WTC11 (cell line): ENCODE measurements around the gene FOXO1. TPM values are rescaled to one million over a fixed set of nuclear protein-coding genes. Genes with fewer than 3 reads are reported as not detected.

Experiments used
- ATAC-seq: fragments of 200-7000 bp; cut with Tn5 transposase; 2 replicates; pipeline ENCODE4 v1.10.0; 2021; ENCODE audit warnings: mild to moderate bottlenecking, moderate library complexity
- CTCF ChIA-PET: fragments of 300-600 bp; sonication (Branson Sonifier 250); formaldehyde crosslinking; loops from one replicate; lab custom pipeline; 2021; ENCODE audit warnings: antibody characterized with exemption; lab: Charles Lee
- POLR2A ChIA-PET: fragments of 350-600 bp; sonication (Branson Sonifier 250); formaldehyde crosslinking; loops from one replicate; lab custom pipeline; 2021; ENCODE audit warnings: antibody characterized with exemption; lab: Charles Lee
- DNase-seq: peaks from one replicate; pipeline ENCODE4 v3.0.0; 2021; ENCODE audit warnings: low spot score
- H3K27ac Mint-ChIP-seq: 2 replicates; pipeline ENCODE4 v1.8.0; 2021; ENCODE audit warnings: mixed read lengths
- H3K27me3 Mint-ChIP-seq: 2 replicates; pipeline ENCODE4 v1.8.0; 2021; ENCODE audit warnings: low read depth, mild to moderate bottlenecking, moderate library complexity, mixed read lengths
- H3K36me3 Mint-ChIP-seq: 2 replicates; pipeline ENCODE4 v1.8.0; 2021; ENCODE audit warnings: mixed read lengths
- H3K4me1 Mint-ChIP-seq: 2 replicates; pipeline ENCODE4 v1.8.0; 2022; ENCODE audit warnings: mixed read lengths
- H3K4me3 Mint-ChIP-seq: 2 replicates; pipeline ENCODE4 v1.8.0; 2021; ENCODE audit warnings: mild to moderate bottlenecking, moderate library complexity, mixed read lengths
- H3K9me3 Mint-ChIP-seq: 2 replicates; pipeline ENCODE4 v1.8.0; 2021; ENCODE audit warnings: mixed read lengths
- ATF1 ChIP-seq: sonication (generic); formaldehyde crosslinking; IDR thresholded peaks from 2 replicates; pipeline ENCODE4 v1.8.1; 2023; ENCODE audit warnings: mild to moderate bottlenecking, moderate library complexity, missing genetic modification reagents
- ETV6 ChIP-seq: sonication (generic); formaldehyde crosslinking; IDR thresholded peaks from 2 replicates; pipeline ENCODE4 v1.8.1; 2022; ENCODE audit warnings: mild to moderate bottlenecking, missing genetic modification reagents
- FOXJ3 ChIP-seq: sonication (generic); formaldehyde crosslinking; IDR thresholded peaks from 2 replicates; pipeline ENCODE4 v1.9.0; 2021; ENCODE audit warnings: missing genetic modification reagents, mild to moderate bottlenecking, borderline replicate concordance
- GABPB1 ChIP-seq: sonication (generic); formaldehyde crosslinking; IDR thresholded peaks from 2 replicates; pipeline ENCODE4 v1.8.1; 2023; ENCODE audit warnings: mild to moderate bottlenecking, missing genetic modification reagents
- GRHL2 ChIP-seq: fragments of 250-450 bp; sonication (Bioruptor Pico); IDR thresholded peaks from 2 replicates; pipeline ENCODE4 v1.8.0; 2022; ENCODE audit warnings: mild to moderate bottlenecking, moderate library complexity; ENCODE audit not compliant: insufficient replicate concordance, severe bottlenecking
- GTF2I ChIP-seq: fragments of 250-450 bp; sonication (Bioruptor Pico); conservative IDR thresholded peaks from 2 replicates; pipeline ENCODE4 v1.4.0; 2021; ENCODE audit warnings: mild to moderate bottlenecking
- JAZF1 ChIP-seq: fragments of 250-450 bp; sonication (Bioruptor Pico); IDR thresholded peaks from 2 replicates; pipeline ENCODE4 v1.9.0; 2021; ENCODE audit warnings: moderate library complexity, mild to moderate bottlenecking, inconsistent platforms
- MLX ChIP-seq: sonication (generic); formaldehyde crosslinking; IDR thresholded peaks from 2 replicates; pipeline ENCODE4 v1.8.1; 2023; ENCODE audit warnings: mild to moderate bottlenecking, missing genetic modification reagents, moderate library complexity
- NR1H2 ChIP-seq: sonication (generic); formaldehyde crosslinking; IDR thresholded peaks from 2 replicates; pipeline ENCODE4 v1.9.0; 2021; ENCODE audit warnings: mild to moderate bottlenecking, moderate library complexity, missing genetic modification reagents
- RORB ChIP-seq: fragments of 250-450 bp; sonication (Bioruptor Pico); IDR thresholded peaks from 2 replicates; pipeline ENCODE4 v1.9.0; 2021; ENCODE audit warnings: mild to moderate bottlenecking
- TEAD1 ChIP-seq: sonication (generic); formaldehyde crosslinking; IDR thresholded peaks from 2 replicates; pipeline ENCODE4 v1.8.0; 2022; ENCODE audit warnings: mild to moderate bottlenecking, missing genetic modification reagents
- ZBTB43 ChIP-seq: sonication (generic); formaldehyde crosslinking; IDR thresholded peaks from 2 replicates; pipeline ENCODE4 v1.8.1; 2023; ENCODE audit warnings: mild to moderate bottlenecking, missing genetic modification reagents
- ZNF121 ChIP-seq: sonication (generic); formaldehyde crosslinking; IDR thresholded peaks from 2 replicates; pipeline ENCODE4 v1.8.0; 2023; ENCODE audit warnings: missing genetic modification reagents
- ZNF396 ChIP-seq: fragments of 250-450 bp; sonication (Bioruptor Pico); IDR thresholded peaks from 2 replicates; pipeline ENCODE4 v1.8.0; 2021; ENCODE audit warnings: mild to moderate bottlenecking, moderate library complexity, borderline replicate concordance
- ZNF416 ChIP-seq: fragments of 250-450 bp; sonication (Bioruptor Pico); IDR thresholded peaks from 2 replicates; pipeline ENCODE4 v1.9.0; 2021; ENCODE audit warnings: mild to moderate bottlenecking, inconsistent platforms
- ZNF512 ChIP-seq: sonication (generic); formaldehyde crosslinking; IDR thresholded peaks from 2 replicates; pipeline ENCODE4 v1.8.1; 2022; ENCODE audit warnings: missing genetic modification reagents, borderline replicate concordance
- total RNA-seq: library from RNA; stranded (reverse); gene quantifications from 3 replicates; pipeline ENCODE4 v1.2.3, GENCODE V29; 2021
- TF ChIP-seq, protein P1 (sequence below): sonication (generic); formaldehyde crosslinking; IDR thresholded peaks from 2 replicates; pipeline ENCODE4 v1.8.0; 2023; ENCODE audit warnings: missing genetic modification reagents
- TF ChIP-seq, protein P2 (sequence below): sonication (generic); formaldehyde crosslinking; IDR thresholded peaks from 2 replicates; pipeline ENCODE4 v1.8.0; 2022; ENCODE audit warnings: mild to moderate bottlenecking, missing genetic modification reagents
- TF ChIP-seq, protein P3 (sequence below): sonication (generic); formaldehyde crosslinking; IDR thresholded peaks from 2 replicates; pipeline ENCODE4 v1.8.1; 2023; ENCODE audit warnings: mild to moderate bottlenecking, missing genetic modification reagents, moderate library complexity
- TF ChIP-seq, protein P4 (sequence below): fragments of 200-600 bp; IDR thresholded peaks from 2 replicates; pipeline ENCODE4 v1.8.0; 2022; ENCODE audit warnings: antibody characterized with exemption

Gene FOXO1
- total RNA-seq, 1 experiment from 2014 or later, result 37.9 TPM

DNA sequence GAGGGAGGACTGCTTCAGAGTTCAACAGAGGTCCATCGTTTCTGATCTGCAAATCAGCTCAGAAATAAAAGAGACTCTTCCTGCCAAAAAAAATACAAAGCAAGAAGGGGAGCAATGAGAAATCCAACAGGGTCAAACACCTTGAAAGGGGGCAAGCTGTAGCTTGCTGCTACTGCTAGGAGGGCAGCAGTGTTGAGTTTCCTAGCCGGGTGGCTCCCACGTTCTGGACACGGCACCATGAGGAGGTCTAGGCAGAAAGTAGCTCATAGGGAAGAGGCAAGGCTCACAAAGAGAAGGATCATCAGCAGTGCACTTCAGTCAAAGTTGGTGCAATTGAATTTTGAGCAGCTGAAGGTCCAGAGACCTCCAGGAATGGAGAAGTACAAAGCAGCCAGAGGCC is 75.3 kb downstream of the FOXO1 start:
- H3K27ac Mint-ChIP-seq, result no peak overlapping the region; the same call in 1 of the 2 replicates
- H3K36me3 Mint-ChIP-seq, result no peaks in the 10 kb centered on the region
- POLR2A ChIA-PET, result no interaction called here
- H3K4me3 Mint-ChIP-seq, result no peak overlapping the region
- peaks cover 87% of the 10 kb centered on the region for H3K4me1 Mint-ChIP-seq
- no peaks in the 10 kb centered on the region for H3K27me3 Mint-ChIP-seq
- TF ChIP-seq, protein P1, sequence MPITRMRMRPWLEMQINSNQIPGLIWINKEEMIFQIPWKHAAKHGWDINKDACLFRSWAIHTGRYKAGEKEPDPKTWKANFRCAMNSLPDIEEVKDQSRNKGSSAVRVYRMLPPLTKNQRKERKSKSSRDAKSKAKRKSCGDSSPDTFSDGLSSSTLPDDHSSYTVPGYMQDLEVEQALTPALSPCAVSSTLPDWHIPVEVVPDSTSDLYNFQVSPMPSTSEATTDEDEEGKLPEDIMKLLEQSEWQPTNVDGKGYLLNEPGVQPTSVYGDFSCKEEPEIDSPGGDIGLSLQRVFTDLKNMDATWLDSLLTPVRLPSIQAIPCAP (CRISPR knock-in tag), result no peak
- H3K9me3 Mint-ChIP-seq, result no peaks in the 10 kb centered on the region
- ATAC-seq, result no peak
- CTCF ChIA-PET, result interaction anchor here (0.9 to 1.3 kb wide), 2 partner anchors 15 to 107 kb away, joined by 3 to 4 read pairs; no protein-coding TSS in a partner anchor
- DNase-seq, result no peak

- ChIA-PET CTCF (interaction anchor here (0.9 to 1.3 kb wide), 3 partner anchors 16 to 107 kb away, joined by 3 to 4 read pairs (median 3); no protein-coding TSS in a partner anchor), POLR2A (no interaction called here)
- no peak overlapping the region for H3K4me3 Mint-ChIP-seq
- 0 out of 2 replicates have a peak, but pooled peaks cover under 1% of the 10 kb centered on the region for H3K36me3 Mint-ChIP-seq
- no peaks in the 10 kb centered on the region for H3K27me3 Mint-ChIP-seq
- ATAC-seq (no peak), DNase-seq (no peak)
- peaks cover 90% of the 10 kb centered on the region for H3K4me1 Mint-ChIP-seq
- H3K27ac Mint-ChIP-seq, result no peak overlapping the region; the same call in 1 of the 2 replicates
- H3K9me3 Mint-ChIP-seq, result no peaks in the 10 kb centered on the region
- no peak for TF ChIP-seq GRHL2
- TF ChIP-seq, protein P2, sequence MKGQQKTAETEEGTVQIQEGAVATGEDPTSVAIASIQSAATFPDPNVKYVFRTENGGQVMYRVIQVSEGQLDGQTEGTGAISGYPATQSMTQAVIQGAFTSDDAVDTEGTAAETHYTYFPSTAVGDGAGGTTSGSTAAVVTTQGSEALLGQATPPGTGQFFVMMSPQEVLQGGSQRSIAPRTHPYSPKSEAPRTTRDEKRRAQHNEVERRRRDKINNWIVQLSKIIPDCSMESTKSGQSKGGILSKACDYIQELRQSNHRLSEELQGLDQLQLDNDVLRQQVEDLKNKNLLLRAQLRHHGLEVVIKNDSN (CRISPR knock-in tag), result no peak
- no peak for TF ChIP-seq RORB
- TF ChIP-seq, protein P3, sequence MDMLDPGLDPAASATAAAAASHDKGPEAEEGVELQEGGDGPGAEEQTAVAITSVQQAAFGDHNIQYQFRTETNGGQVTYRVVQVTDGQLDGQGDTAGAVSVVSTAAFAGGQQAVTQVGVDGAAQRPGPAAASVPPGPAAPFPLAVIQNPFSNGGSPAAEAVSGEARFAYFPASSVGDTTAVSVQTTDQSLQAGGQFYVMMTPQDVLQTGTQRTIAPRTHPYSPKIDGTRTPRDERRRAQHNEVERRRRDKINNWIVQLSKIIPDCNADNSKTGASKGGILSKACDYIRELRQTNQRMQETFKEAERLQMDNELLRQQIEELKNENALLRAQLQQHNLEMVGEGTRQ (CRISPR knock-in tag), result no peak
- TF ChIP-seq ETV6 (CRISPR knock-in tag), result no peak
- no peak for TF ChIP-seq NR1H2 (CRISPR knock-in tag)
- no peak for TF ChIP-seq ZNF416 (CRISPR knock-in tag)
- no peak for TF ChIP-seq ZNF121
- no peak for TF ChIP-seq FOXJ3 (CRISPR knock-in tag)
Measured at GRCh38 chr13:40590112-40590862, 76.2 kb downstream of the FOXO1 start.

DNA sequence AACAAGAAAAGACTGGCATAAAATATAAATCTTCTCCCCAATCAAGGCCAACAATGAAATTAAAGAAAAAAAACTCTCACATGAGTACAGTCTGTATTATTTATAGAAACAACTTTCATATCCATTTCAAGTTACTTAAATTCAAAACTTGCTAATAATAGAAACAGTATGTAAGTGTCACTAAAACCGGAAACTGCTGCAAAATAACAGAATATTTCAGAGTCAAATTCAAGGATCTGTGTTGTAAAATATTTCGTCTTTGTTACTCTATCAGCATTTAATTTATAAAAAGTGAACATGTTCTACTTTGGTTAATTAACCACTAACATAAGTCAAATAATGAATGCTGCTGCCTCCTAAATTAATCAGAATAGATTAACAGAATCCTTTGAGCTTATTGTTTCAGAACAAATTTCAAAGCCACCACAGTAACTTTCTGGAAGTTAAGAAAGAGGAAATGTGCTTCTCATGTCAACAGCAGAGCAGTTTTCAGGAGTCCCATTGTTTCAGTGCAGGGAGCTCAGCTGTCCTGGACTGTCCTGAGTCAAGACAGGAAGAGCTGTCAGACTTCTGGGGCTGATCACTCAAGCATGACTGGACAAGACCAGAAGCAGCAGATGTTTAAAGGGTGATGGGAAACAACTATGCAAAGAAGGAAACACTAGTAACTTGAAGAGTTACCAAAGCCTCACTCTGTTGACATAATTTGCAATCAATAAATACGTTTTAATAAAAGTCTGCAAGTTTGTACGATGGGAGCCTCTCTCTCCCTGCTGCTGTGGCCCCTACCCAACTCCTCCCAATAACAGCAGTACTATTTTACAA is 76.9 kb downstream of the FOXO1 start:
- ChIA-PET POLR2A (no interaction called here), CTCF (interaction anchor here (1.0 kb wide), 1 partner anchor 17 kb away, joined by 3 read pairs; no protein-coding TSS in a partner anchor)
- Mint-ChIP-seq H3K4me1 (peaks cover 88% of the 10 kb centered on the region), H3K9me3 (peaks cover 3% of the 10 kb centered on the region; the same call in 1 of the 2 replicates), H3K4me3 (no peak overlapping the region), H3K27me3 (no peaks in the 10 kb centered on the region), H3K27ac (peak overlapping the region; percentile 52), H3K36me3 (peaks cover 5% of the 10 kb centered on the region)
- DNase-seq (no peak), ATAC-seq (no peak)
- TF ChIP-seq ZBTB43 (CRISPR knock-in tag) (no peak), GRHL2 (no peak), TEAD1 (CRISPR knock-in tag) (no peak), ZNF512 (CRISPR knock-in tag) (no peak), ZNF396 (CRISPR knock-in tag) (no peak), JAZF1 (CRISPR knock-in tag) (no peak), GABPB1 (no peak), ATF1 (no peak), MLX (CRISPR knock-in tag) (no peak), GTF2I (no peak)
- TF ChIP-seq, protein P4, sequence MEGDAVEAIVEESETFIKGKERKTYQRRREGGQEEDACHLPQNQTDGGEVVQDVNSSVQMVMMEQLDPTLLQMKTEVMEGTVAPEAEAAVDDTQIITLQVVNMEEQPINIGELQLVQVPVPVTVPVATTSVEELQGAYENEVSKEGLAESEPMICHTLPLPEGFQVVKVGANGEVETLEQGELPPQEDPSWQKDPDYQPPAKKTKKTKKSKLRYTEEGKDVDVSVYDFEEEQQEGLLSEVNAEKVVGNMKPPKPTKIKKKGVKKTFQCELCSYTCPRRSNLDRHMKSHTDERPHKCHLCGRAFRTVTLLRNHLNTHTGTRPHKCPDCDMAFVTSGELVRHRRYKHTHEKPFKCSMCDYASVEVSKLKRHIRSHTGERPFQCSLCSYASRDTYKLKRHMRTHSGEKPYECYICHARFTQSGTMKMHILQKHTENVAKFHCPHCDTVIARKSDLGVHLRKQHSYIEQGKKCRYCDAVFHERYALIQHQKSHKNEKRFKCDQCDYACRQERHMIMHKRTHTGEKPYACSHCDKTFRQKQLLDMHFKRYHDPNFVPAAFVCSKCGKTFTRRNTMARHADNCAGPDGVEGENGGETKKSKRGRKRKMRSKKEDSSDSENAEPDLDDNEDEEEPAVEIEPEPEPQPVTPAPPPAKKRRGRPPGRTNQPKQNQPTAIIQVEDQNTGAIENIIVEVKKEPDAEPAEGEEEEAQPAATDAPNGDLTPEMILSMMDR, result no peak
- TF ChIP-seq, protein P2 (CRISPR knock-in tag), result no peak
